ENCODE data around the gene MOBP. TPM values are rescaled to one million over a fixed set of nuclear protein-coding genes. Genes with fewer than 3 reads are reported as not detected.

MOBP gene
- total and polyA plus RNA-seq, 8 donors, result 0.06 to 0.92 (median 0.43) TPM; not detected in 4

GRCh38 chr3:39438880-39439279 is 28.6 kb upstream of the MOBP start:
- Histone ChIP-seq H3K4me1 (no peaks in the 10 kb centered on the region), H3K4me3 (no peak overlapping the region), H3K9me3 (no peaks in the 10 kb centered on the region), H3K36me3 (no peaks in the 10 kb centered on the region), H3K27ac (no peak overlapping the region), H3K27me3 (no peaks in the 10 kb centered on the region)
- TF ChIP-seq, protein P1, sequence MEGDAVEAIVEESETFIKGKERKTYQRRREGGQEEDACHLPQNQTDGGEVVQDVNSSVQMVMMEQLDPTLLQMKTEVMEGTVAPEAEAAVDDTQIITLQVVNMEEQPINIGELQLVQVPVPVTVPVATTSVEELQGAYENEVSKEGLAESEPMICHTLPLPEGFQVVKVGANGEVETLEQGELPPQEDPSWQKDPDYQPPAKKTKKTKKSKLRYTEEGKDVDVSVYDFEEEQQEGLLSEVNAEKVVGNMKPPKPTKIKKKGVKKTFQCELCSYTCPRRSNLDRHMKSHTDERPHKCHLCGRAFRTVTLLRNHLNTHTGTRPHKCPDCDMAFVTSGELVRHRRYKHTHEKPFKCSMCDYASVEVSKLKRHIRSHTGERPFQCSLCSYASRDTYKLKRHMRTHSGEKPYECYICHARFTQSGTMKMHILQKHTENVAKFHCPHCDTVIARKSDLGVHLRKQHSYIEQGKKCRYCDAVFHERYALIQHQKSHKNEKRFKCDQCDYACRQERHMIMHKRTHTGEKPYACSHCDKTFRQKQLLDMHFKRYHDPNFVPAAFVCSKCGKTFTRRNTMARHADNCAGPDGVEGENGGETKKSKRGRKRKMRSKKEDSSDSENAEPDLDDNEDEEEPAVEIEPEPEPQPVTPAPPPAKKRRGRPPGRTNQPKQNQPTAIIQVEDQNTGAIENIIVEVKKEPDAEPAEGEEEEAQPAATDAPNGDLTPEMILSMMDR (IDR thresholded peaks at IDR 0.05), result no peak
- TF ChIP-seq POLR2AphosphoS5 (IDR thresholded peaks at IDR 0.05), result no peak
- no peak for TF ChIP-seq EP300 (IDR thresholded peaks at IDR 0.05)
- no peak for TF ChIP-seq POLR2A (IDR thresholded peaks at IDR 0.05)
- 45 to 63% (median 47%) methylated on average over 4 of the region's 4 CpGs for WGBS, 5 donors
- DNase-seq, result no peak
- intact Hi-C loops (cut with DNase I; ENCODE audit: low total_unique reads), result no loop called here

DNA sequence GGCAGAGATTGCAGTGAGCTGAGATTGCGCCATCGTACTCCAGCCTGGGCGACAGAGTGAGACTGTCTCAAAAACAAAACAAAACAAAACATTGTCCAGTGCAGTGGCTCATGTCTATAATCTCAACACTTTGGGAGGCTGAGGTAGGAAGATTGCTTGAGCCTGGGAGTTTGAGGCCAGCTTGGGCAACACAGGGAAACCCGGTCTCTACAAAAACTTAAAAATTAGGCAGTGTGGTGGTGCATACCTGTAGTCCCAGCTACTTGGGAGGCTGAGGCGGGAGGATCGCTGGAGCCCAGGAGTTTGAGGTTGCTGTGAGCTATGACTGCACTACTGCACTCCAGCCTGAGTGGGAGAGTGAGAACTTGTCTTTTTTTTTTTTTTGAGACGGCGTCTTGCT is 27.2 kb upstream of the MOBP start:
- no peak overlapping the region for H3K27ac ChIP-seq
- intact Hi-C loops (cut with DNase I; ENCODE audit: low total_unique reads), result no loop called here
- no peak overlapping the region for H3K4me3 ChIP-seq
- H3K36me3 ChIP-seq, result no peaks in the 10 kb centered on the region
- no peak for DNase-seq
- 82 to 90% (median 85%) methylated on average over 7 to 8 of the region's 8 CpGs for WGBS, 5 donors
- no peaks in the 10 kb centered on the region for H3K9me3 ChIP-seq
- H3K27me3 ChIP-seq, result no peaks in the 10 kb centered on the region
- TF ChIP-seq, protein P1 (IDR thresholded peaks at IDR 0.05), result no peak
- no peak for TF ChIP-seq POLR2A (IDR thresholded peaks at IDR 0.05)
- no peak for TF ChIP-seq EP300 (IDR thresholded peaks at IDR 0.05)
- no peak for TF ChIP-seq POLR2AphosphoS5 (IDR thresholded peaks at IDR 0.05)
- H3K4me1 ChIP-seq, result no peaks in the 10 kb centered on the region

DNA sequence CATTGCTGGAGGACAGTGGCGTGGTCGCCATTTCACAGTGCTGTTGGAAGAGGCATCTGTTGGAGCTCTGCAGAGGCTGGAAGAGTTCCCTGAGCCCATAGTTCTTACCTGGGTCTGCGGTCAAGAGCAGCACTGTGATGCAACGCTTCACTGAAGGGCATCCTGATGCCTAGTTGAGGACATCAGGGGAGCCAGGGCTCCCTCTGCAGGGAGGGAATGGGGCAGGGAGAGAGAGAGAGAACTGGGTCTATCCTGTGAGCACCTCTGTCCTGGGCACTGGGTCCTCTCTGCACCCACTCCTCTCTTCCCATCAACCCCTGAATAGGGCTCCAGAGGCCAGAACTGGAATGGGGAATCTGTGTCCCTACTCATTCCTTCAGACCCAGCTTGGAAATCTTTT is 23.9 kb upstream of the MOBP start:
- 66 to 89% (median 82%) methylated on average over 3 to 4 of the region's 4 CpGs for WGBS, 5 donors
- DNase-seq, result no peak
- intact Hi-C loops (cut with DNase I; ENCODE audit: low total_unique reads), result no loop called here
- Histone ChIP-seq H3K4me3 (no peak overlapping the region), H3K4me1 (peaks cover 0 to 8% (median 3%) of the 10 kb centered on the region in 4 donors), H3K36me3 (no peaks in the 10 kb centered on the region), H3K27ac (no peak overlapping the region), H3K9me3 (no peaks in the 10 kb centered on the region), H3K27me3 (no peaks in the 10 kb centered on the region)
- no peak for TF ChIP-seq POLR2AphosphoS5 (IDR thresholded peaks at IDR 0.05)
- TF ChIP-seq, protein P1 (IDR thresholded peaks at IDR 0.05), result no peak
- no peak for TF ChIP-seq EP300 (IDR thresholded peaks at IDR 0.05)
- TF ChIP-seq POLR2A (IDR thresholded peaks at IDR 0.05), result no peak

DNA sequence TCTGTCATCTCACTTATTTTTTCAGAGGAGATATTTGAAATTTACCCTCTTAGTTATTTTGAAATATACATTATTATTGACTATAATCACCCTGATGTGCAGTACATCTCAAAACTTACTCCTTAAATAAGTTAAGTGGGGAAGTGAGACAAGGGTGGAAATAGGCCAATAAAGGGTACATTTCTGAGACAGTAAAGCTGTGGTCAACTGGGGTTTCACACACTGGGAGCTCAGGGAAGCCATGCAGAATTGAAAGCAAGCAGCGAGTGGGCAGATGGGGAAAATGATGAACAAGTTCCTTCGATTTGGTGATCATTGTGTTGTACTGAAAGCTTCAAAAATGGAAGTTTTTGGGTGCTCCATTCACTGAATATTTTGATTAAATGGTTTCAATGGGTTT is 21.6 kb upstream of the MOBP start:
- H3K9me3 ChIP-seq, result no peaks in the 10 kb centered on the region
- H3K4me3 ChIP-seq, result no peak overlapping the region
- no peaks in the 10 kb centered on the region for H3K27me3 ChIP-seq
- TF ChIP-seq EP300 (IDR thresholded peaks at IDR 0.05) (no peak), POLR2A (IDR thresholded peaks at IDR 0.05) (no peak), POLR2AphosphoS5 (IDR thresholded peaks at IDR 0.05) (no peak)
- TF ChIP-seq, protein P1 (IDR thresholded peaks at IDR 0.05), result no peak
- intact Hi-C loops (cut with DNase I; ENCODE audit: low total_unique reads), result no loop called here
- WGBS, 5 donors, result 61 to 79% (median 70%) methylated on average over 2 of the region's 2 CpGs
- H3K36me3 ChIP-seq, result no peaks in the 10 kb centered on the region
- DNase-seq, result no peak
- H3K4me1 ChIP-seq, result peaks cover 0 to 8% (median 3%) of the 10 kb centered on the region in 4 donors
- no peak overlapping the region for H3K27ac ChIP-seq

Measured in stomach (tissue), 9 donors.